Endothelial cell of umbilical vein (primary cell): ENCODE measurements around the gene NEU4. TPM values are rescaled to one million over a fixed set of nuclear protein-coding genes. Genes with fewer than 3 reads are reported as not detected.

ENCODE experiments used
- BruUV-seq: library from RNA; stranded (reverse); fragments of 400-500 nt; replicated peaks from 2 replicates; lab custom pipeline; 2021; lab: Mats Ljungman, UMichigan
- CTCF ChIA-PET: fragments of 300-600, 350-600 bp; sonication (Branson Sonifier 250); formaldehyde crosslinking; loops from one replicate; lab custom pipeline; 2021; ENCODE audit warnings: antibody characterized with exemption, inconsistent platforms; lab: Charles Lee
- POLR2A ChIA-PET: fragments of 300-600, 350-600 bp; sonication (Branson Sonifier 250); formaldehyde crosslinking; loops from one replicate; lab custom pipeline; 2021; ENCODE audit warnings: antibody characterized with exemption, inconsistent platforms; lab: Charles Lee
- DNase-seq: peaks from one replicate; pipeline ENCODE4 v3.0.0-alpha.2; 2011; ENCODE audit warnings: low read depth, low spot score
- FAIRE-seq: peaks from 2 replicates; lab custom pipeline; 2011; peaks lifted over from hg19 to GRCh38; lab: Jason Lieb, UNC
- H2AFZ ChIP-seq: 2 replicates; pipeline ENCODE4 v1.6.0; 2012; ENCODE audit warnings: low read depth, low read length, control low read depth, inconsistent platforms
- H3K27ac ChIP-seq: 2 replicates; pipeline ENCODE4 v1.5.1; 2011; ENCODE audit warnings: low read depth, mild to moderate bottlenecking, control low read depth, low read length, moderate library complexity; ENCODE audit not compliant: insufficient read depth
- H3K27me3 ChIP-seq, 2 experiments: 2 replicates each; pipeline versions ENCODE4 v1.6.0 to v1.6.1; 2011; ENCODE audit warnings: low read length in 2 of 2, mixed read lengths in 1 of 2; ENCODE audit not compliant: control insufficient read depth in 2 of 2, insufficient read depth in 2 of 2
- H3K36me3 ChIP-seq, 2 experiments: 2 replicates in 1 of 2; 3 replicates in 1 of 2; pipeline ENCODE4 v1.5.1; 2011; ENCODE audit warnings: low read length in 2 of 2, mild to moderate bottlenecking in 1 of 2, moderate library complexity in 1 of 2; ENCODE audit not compliant: control insufficient read depth in 2 of 2, insufficient read depth in 2 of 2; ENCODE audit errors: extremely low read depth in 1 of 2
- H3K4me1 ChIP-seq: 3 replicates; pipeline ENCODE4 v1.5.1; 2011; ENCODE audit warnings: mild to moderate bottlenecking, low read length; ENCODE audit not compliant: control insufficient read depth, insufficient read depth; ENCODE audit errors: extremely low read depth
- H3K4me2 ChIP-seq: 2 replicates; pipeline ENCODE4 v1.6.1; 2011; ENCODE audit warnings: low read length, control low read depth, mixed read lengths; ENCODE audit not compliant: insufficient read depth
- H3K4me3 ChIP-seq, 3 experiments: fragments of 200-600 bp in 1 of 3; sonication (generic), shearing (Covaris generic) in 1 of 3; replicated peaks in 1 of 3; 2 replicates each; pipeline ENCODE4 v1.5.1; 2011 to 2016; ENCODE audit warnings: control low read depth in 3 of 3, low read length in 3 of 3, mild to moderate bottlenecking in 2 of 3, inconsistent platforms in 1 of 3, low read depth in 1 of 3, moderate library complexity in 1 of 3; ENCODE audit not compliant: insufficient read depth in 1 of 3
- H3K79me2 ChIP-seq: 2 replicates; pipeline ENCODE4 v1.6.0; 2012; ENCODE audit warnings: low read length, inconsistent platforms; ENCODE audit not compliant: control insufficient read depth, insufficient read depth
- H3K9ac ChIP-seq: replicated peaks from 2 replicates; pipeline ENCODE3; 2011; ENCODE audit warnings: low read length, control low read depth; ENCODE audit not compliant: insufficient read depth; ENCODE audit errors: extremely low read depth
- H3K9me1 ChIP-seq: replicated peaks from 3 replicates; pipeline ENCODE4 v1.6.0; 2011; ENCODE audit warnings: mild to moderate bottlenecking, low read length; ENCODE audit not compliant: control insufficient read depth, insufficient read depth; ENCODE audit errors: extremely low read depth
- H3K9me3 ChIP-seq: replicated peaks from 2 replicates; pipeline ENCODE4 v1.5.1; 2012; ENCODE audit warnings: low read length, inconsistent platforms; ENCODE audit not compliant: control insufficient read depth, insufficient read depth
- H4K20me1 ChIP-seq: replicated peaks from 2 replicates; pipeline ENCODE3; 2011; ENCODE audit warnings: mild to moderate bottlenecking, low read length; ENCODE audit not compliant: control insufficient read depth, insufficient read depth; ENCODE audit errors: extremely low read depth
- CTCF ChIP-seq, 2 donors: IDR thresholded peaks; 1 replicate in 1 of 2; 2 replicates in 1 of 2; pipeline ENCODE4 v1.5.1; 2011; ENCODE audit warnings: low read length in 2 of 2, mild to moderate bottlenecking in 2 of 2, moderate library complexity in 2 of 2, control low read depth in 1 of 2, inconsistent platforms in 1 of 2, low read depth in 1 of 2; ENCODE audit not compliant: insufficient read depth in 1 of 2; ENCODE audit errors: extremely low read depth in 1 of 2
- EZH2 ChIP-seq: IDR thresholded peaks from 2 replicates; pipeline ENCODE4 v1.6.1; 2012; ENCODE audit warnings: borderline replicate concordance, low read depth, mild to moderate bottlenecking, moderate library complexity, low read length, inconsistent platforms; ENCODE audit not compliant: severe bottlenecking
- FOS ChIP-seq: IDR thresholded peaks from 2 replicates; pipeline ENCODE4 v1.6.1; 2011; ENCODE audit warnings: mild to moderate bottlenecking, low read length, moderate library complexity, borderline replicate concordance; ENCODE audit not compliant: insufficient read depth
- GATA2 ChIP-seq: IDR thresholded peaks from 2 replicates; pipeline ENCODE4 v1.7.0; 2011; ENCODE audit warnings: low read depth, mild to moderate bottlenecking, moderate library complexity, mixed read lengths, low read length; ENCODE audit not compliant: insufficient read length, insufficient read depth
- JUN ChIP-seq: IDR thresholded peaks from 2 replicates; pipeline ENCODE4 v1.6.1; 2011; ENCODE audit warnings: borderline replicate concordance, low read depth; ENCODE audit not compliant: insufficient read length, insufficient read depth
- MAX ChIP-seq: IDR thresholded peaks from 2 replicates; pipeline ENCODE4 v1.6.1; 2011; ENCODE audit not compliant: insufficient read depth, insufficient read length
- MYC ChIP-seq: IDR thresholded peaks from one replicate; pipeline ENCODE4 v1.6.1; 2011; ENCODE audit warnings: mild to moderate bottlenecking, low read depth, low read length
- POLR2A ChIP-seq: IDR thresholded peaks from 2 replicates; pipeline ENCODE4 v1.6.1; 2012; ENCODE audit warnings: low read depth, mild to moderate bottlenecking, control low read depth, low read length
- POLR2AphosphoS5 ChIP-seq: IDR thresholded peaks from 2 replicates; pipeline ENCODE4 v1.6.1; 2012; ENCODE audit warnings: low read depth, mild to moderate bottlenecking, control low read depth, low read length, moderate library complexity; ENCODE audit not compliant: insufficient read depth
- dilution Hi-C: fragments of 300-500 bp; cut with MboI; formaldehyde crosslinking; loops from one replicate; pipeline ENCODE4 v1.15.0; 2019; ENCODE audit warnings: low sequenced_read_pairs; ENCODE audit not compliant: extremely low pct_ligation_motif_present
- intact Hi-C: fragments of 100-400 bp; cut with micrococcal nuclease; formaldehyde crosslinking; loops from one replicate; pipeline ENCODE4 v1.10.0; 2022
- polyA plus RNA-seq, 4 experiments: library from polyadenylated mRNA; depleted of rRNA in 3 of 4; stranded (reverse) in 3 of 4; unstranded in 1 of 4; fragments of >200 nt; gene quantifications; 2 replicates each; pipeline versions ENCODE4 v1.2.1 to v1.2.3, GENCODE V29; 2011 to 2012; ENCODE audit warnings: missing spikeins in 1 of 4
- total RNA-seq: library from RNA; stranded (reverse); gene quantifications from 2 replicates; pipeline ENCODE4 v1.2.3, GENCODE V29; 2021

Gene NEU4
- total and polyA plus RNA-seq, 2 donors (not counting 3 experiments of a cell fraction or from before 2014, with no cell fraction given): not detected

- CTCF ChIA-PET: interaction anchor here (1.6 kb wide), 1 partner anchor 27 kb away, joined by 4 read pairs; no protein-coding TSS in a partner anchor
- no TSS peak for BruUV-seq
- no peak for TF ChIP-seq POLR2AphosphoS5
- no peak for TF ChIP-seq CTCF (IDR thresholded peaks at IDR 0.05; ENCODE audit: extremely low read depth in 1 of 2, insufficient read depth in 1 of 2, low read depth in 1 of 2, low read length in 2 of 2)
- TF ChIP-seq JUN: no peak
- TF ChIP-seq FOS: no peak
- no peak for TF ChIP-seq EZH2
- TF ChIP-seq POLR2A: no peak
- TF ChIP-seq GATA2: no peak
- no peak for TF ChIP-seq MYC
- no peak for TF ChIP-seq MAX
- dilution Hi-C loops (no loop called here), intact Hi-C loops (no loop called here)
- H2AFZ ChIP-seq: no peak within 1 kb of the TSS
- H3K27ac ChIP-seq: no peak within 1 kb of the TSS
- H3K4me3 ChIP-seq: no peak within 1 kb of the TSS
- peaks cover 3% of the 10 kb centered on the region for H3K4me1 ChIP-seq
- no peak for FAIRE-seq
- H4K20me1 ChIP-seq: no peaks in the 10 kb centered on the region
- POLR2A ChIA-PET: no interaction called here
- no peaks in the 10 kb centered on the region for H3K79me2 ChIP-seq
- no peak for DNase-seq
- H3K36me3 ChIP-seq: no peaks in the 10 kb centered on the region
- no peaks in the 10 kb centered on the region for H3K9me1 ChIP-seq
- H3K27me3 ChIP-seq: no peaks in the 10 kb centered on the region
- no peaks in the 10 kb centered on the region for H3K9me3 ChIP-seq
- H3K9ac ChIP-seq: no peak within 1 kb of the TSS
- H3K4me2 ChIP-seq: no peak within 1 kb of the TSS
Measured at GRCh38 chr2:241776336-241777169, 32.4 kb upstream of the NEU4 start, which contains the start of gene GAL3ST2. Gene GAL3ST2 (plus strand): TSS chr2:241776822. CDS start chr2:241776956, 134 bp downstream.
